ENCODE results near the gene ACVR1B. TPM values are rescaled to one million over a fixed set of nuclear protein-coding genes. Genes with fewer than 3 reads are reported as not detected.

Gene ACVR1B
- total RNA-seq, 1 donor from 2014 or later = 65.7 TPM

DNA sequence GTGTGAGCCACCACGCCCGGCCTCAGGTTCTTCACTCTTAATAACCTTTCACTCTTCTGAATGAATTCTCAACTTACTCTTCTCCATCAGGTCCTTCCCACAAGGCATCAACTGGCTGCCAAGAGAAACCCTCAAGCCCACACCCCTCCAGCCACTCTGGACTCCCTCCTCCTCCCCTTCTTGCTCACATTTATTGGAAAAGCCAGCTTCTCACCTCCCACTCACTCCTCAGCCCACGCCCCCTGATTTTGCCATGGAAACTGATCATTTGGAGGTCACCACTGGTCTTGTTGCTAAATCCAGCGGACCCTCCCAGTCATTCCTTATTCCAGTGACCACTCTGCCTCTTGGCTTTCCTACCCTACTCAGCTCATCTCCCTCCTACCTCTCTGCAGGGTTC, 17.4 kb upstream of the ACVR1B start:
- H3K4me3 Mint-ChIP-seq (ENCODE audit: low read depth) = no peak overlapping the region
- H3K27ac Mint-ChIP-seq = peak overlapping the region; percentile 1
- H3K9me3 Mint-ChIP-seq (ENCODE audit: low read depth) = no peaks in the 10 kb centered on the region
- H3K27me3 Mint-ChIP-seq = no peaks in the 10 kb centered on the region
- no peak for TF ChIP-seq CTCF (IDR thresholded peaks at IDR 0.05; ENCODE audit: unreplicated experiment)
- H3K4me1 Mint-ChIP-seq (ENCODE audit: low read depth) = peaks cover 11% of the 10 kb centered on the region
- DNase-seq (ENCODE audit: low spot score, unreplicated experiment) = no peak
- H3K36me3 Mint-ChIP-seq (ENCODE audit: insufficient read depth) = no peaks in the 10 kb centered on the region

DNA sequence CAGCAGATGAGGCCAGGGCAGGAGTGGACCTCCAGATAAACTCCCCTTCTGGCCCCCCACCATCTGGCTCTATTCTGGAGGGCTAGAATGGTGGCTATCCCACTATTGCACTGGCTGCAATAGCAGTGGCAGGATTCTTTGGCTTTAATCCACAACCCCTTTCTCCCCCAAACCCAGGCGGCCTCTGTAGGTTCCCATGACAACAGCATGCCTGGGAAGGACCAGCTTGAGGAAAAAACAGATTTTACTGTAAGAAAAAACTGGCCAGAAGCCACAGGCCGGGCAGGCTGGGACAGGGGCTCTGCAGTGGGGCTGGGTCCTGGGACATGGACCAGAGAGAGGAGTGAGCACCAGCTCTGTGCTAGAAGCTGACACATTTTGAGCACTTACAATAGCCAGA, 13.6 kb upstream of the ACVR1B start:
- no peak for TF ChIP-seq CTCF (IDR thresholded peaks at IDR 0.05; ENCODE audit: unreplicated experiment)
- Mint-ChIP-seq H3K4me1 (ENCODE audit: low read depth) (peaks cover 3% of the 10 kb centered on the region), H3K27ac (no peak overlapping the region), H3K9me3 (ENCODE audit: low read depth) (no peaks in the 10 kb centered on the region), H3K4me3 (ENCODE audit: low read depth) (no peak overlapping the region), H3K36me3 (ENCODE audit: insufficient read depth) (no peaks in the 10 kb centered on the region), H3K27me3 (no peaks in the 10 kb centered on the region)
- DNase-seq (ENCODE audit: low spot score, unreplicated experiment) = no peak

GRCh38 chr12:51938726-51939125, 12.8 kb upstream of the ACVR1B start:
- no peak overlapping the region for H3K27ac Mint-ChIP-seq
- H3K9me3 Mint-ChIP-seq (ENCODE audit: low read depth) = no peaks in the 10 kb centered on the region
- no peak overlapping the region for H3K4me3 Mint-ChIP-seq (ENCODE audit: low read depth)
- H3K36me3 Mint-ChIP-seq (ENCODE audit: insufficient read depth) = no peaks in the 10 kb centered on the region
- no peak for DNase-seq (ENCODE audit: low spot score, unreplicated experiment)
- H3K4me1 Mint-ChIP-seq (ENCODE audit: low read depth) = peaks cover 2% of the 10 kb centered on the region
- TF ChIP-seq CTCF (IDR thresholded peaks at IDR 0.05; ENCODE audit: unreplicated experiment) = no peak
- H3K27me3 Mint-ChIP-seq = no peaks in the 10 kb centered on the region

DNA sequence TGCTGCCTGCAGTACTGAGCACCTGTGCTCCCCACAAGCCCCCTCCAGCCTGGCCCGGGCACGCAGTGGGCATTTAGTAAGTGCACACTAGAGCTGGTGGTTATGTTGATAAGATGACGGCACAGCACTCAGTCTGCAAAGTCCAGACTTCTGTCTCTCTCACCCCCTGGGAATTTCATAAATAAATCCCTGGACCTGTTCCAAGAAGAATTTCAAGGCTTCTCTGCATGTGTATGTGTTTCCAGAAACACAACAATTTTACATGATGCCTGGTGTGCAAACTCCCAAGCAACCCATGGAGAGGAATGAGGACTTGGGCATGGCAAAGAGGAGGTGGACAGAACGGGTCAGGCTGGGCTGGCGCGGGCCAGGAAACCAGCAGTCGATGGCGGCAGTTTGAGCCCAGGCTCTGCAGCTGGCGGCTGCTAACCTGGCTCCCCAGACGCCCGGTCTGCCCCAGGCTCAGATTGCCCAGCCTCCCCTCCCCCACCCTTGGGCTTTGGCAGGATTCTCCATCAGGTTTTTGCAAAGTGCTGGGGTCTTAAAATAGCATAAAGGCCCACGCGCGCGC, 10.4 kb upstream of the ACVR1B start:
- peaks cover 14% of the 10 kb centered on the region for H3K9me3 Mint-ChIP-seq (ENCODE audit: low read depth)
- H3K27me3 Mint-ChIP-seq = no peaks in the 10 kb centered on the region
- no peaks in the 10 kb centered on the region for H3K4me1 Mint-ChIP-seq (ENCODE audit: low read depth)
- H3K4me3 Mint-ChIP-seq (ENCODE audit: low read depth) = no peak overlapping the region
- DNase-seq (ENCODE audit: low spot score, unreplicated experiment) = no peak
- TF ChIP-seq CTCF (IDR thresholded peaks at IDR 0.05; ENCODE audit: unreplicated experiment) = no peak
- peaks cover 2% of the 10 kb centered on the region for H3K36me3 Mint-ChIP-seq (ENCODE audit: insufficient read depth)
- H3K27ac Mint-ChIP-seq = no peak overlapping the region

- no peak for DNase-seq (ENCODE audit: low spot score, unreplicated experiment)
- TF ChIP-seq CTCF (IDR thresholded peaks at IDR 0.05; ENCODE audit: unreplicated experiment) = no peak
- Mint-ChIP-seq H3K27me3 (peaks cover 2% of the 10 kb centered on the region), H3K27ac (no peak overlapping the region), H3K36me3 (ENCODE audit: insufficient read depth) (peaks cover 2% of the 10 kb centered on the region), H3K4me3 (ENCODE audit: low read depth) (no peak overlapping the region), H3K9me3 (ENCODE audit: low read depth) (peaks cover 14% of the 10 kb centered on the region), H3K4me1 (ENCODE audit: low read depth) (no peaks in the 10 kb centered on the region)
These were observed 9.9 kb upstream of the ACVR1B start for GRCh38 chr12:51941604-51942003.
